ENCODE measurements around the gene USP47.

Gene USP47

DNA sequence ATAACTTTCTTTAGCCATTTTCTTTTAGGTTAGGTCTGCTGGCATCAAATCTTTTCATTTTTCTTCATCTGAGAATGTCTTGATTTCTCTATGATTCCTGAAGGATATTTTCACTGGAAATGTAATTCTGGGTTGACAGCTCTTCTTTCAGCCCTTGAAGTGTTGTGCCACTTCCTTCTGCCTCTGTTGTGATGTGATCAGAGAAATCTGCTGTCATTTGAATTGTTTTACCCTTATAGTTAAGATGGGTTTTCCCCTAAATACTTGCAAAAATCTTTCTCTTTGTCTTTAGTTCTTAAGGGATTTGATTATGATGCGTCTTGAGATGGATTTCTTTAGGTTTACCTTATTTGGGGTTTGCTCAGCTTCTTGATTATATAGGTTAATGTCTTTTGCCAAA lies 23.0 kb downstream of the USP47 start:
- DNase-seq (ENCODE audit: low spot score) = no peak

DNA sequence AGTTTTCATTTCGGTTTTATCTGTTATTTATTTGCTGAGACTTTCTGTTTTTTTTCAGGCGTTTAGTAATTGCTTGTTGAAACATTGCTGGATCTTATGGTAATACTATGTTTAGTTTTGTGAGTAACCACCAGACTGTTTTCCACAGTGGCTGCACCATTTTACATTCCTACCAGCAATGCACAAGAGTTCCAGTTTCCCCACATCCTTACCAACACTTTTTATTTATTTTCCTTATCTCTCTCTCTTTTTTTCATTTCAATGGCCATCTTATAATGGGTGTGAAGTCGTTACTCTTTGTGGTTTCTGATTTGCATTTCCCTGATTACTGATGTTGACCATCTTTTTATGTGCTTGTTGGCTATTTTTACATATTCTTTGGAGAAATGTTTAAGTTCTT lies 23.7 kb downstream of the USP47 start:
- DNase-seq (ENCODE audit: low spot score) = no peak

DNA sequence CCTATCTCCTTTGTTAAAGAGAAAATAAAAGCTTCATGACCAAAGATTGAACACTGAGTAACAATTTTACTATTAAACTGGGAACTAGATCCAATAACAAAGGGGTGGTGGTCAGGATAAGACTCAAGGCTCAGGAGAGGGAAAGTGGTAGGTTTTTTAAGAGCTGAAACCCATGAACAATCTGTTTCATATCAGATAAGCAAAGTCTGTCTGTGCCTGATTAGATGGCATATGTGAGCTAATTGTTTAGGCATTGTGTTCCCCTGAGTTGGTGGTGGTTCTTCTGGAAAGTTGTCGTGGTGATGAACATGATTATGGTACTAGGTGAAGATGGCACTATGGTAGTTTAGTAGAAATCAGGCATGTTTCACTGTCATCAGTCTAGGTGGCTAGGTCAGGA lies 24.4 kb downstream of the USP47 start:
- DNase-seq (ENCODE audit: low spot score) = no peak

DNA sequence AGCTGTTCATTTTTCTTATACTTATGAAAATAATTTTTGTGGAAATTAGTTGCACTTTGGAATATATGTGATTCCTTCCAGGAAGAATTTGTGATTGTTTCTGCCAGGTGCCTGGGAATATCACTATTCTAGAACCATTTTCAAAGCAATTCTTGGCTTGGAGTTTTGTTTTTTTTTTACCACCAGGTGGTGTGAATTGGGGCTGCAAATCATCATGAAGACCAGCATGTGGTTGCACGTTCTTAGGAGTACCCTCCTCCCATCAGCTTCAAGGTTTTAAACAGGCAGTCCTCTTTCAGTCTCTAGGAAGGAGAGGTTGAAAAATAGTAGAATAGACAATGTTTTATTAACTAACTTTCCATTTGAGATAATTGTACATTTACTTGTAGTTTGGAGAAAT lies 25.9 kb downstream of the USP47 start:
- DNase-seq (ENCODE audit: low spot score) = no peak

DNA sequence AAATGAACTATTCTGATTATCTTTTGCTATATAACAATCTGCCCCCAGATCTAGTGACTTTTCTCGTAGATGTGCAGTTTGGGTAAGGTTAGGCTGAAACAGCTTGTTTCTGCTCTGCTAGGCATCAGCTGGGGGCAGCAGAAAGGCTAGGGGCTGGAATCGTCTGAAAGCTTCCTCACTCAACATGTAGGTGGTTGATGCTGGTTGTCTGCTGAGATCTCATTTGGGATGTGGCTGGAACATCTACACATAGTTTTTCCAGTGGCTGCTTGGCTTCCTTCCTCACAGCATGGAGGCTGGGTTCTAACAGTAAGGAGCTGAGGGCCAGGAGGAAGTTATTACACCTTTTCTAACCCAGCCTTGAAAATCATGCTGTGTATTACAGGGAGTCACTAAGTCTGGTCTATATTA lies 30.2 kb downstream of the USP47 start:
- DNase-seq (ENCODE audit: low spot score) = no peak

DNA sequence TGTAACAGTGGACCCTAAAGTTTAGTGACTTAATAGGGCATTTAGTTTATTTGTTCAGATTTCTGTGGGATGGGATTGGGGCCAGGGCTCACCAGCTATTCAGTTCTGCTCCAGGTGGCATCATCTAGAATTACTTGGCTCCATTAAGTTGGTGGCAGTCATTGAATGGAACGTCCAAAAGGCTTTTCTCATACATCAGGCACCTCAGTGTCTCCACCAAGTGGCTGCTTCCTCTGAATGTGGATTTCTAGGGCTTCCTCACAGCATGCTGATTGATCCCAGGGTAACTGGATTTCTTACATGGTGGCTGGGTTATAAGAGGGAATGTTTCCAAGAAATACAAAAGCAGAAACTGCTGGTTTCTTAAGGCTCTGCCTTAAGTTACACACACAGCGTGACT lies 34.7 kb downstream of the USP47 start:
- no peak for DNase-seq (ENCODE audit: low spot score)

DNA sequence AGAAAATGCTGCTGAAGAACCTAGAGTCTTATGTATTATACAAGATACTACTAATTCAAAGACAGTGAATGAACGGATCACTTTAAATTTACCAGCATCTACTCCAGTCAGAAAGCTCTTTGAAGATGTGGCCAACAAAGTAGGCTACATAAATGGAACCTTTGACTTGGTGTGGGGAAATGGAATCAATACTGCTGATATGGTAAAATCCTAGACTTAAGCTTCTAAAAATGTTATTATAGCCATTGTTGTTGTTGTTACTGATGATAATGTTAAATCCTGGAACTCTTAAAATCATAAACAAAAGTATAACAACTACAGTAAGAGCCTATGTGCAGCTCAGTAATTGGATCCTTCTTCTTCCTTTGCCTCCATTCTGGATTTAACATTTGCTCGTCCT lies 38.4 kb downstream of the USP47 start:
- DNase-seq (ENCODE audit: low spot score) = no peak

DNA sequence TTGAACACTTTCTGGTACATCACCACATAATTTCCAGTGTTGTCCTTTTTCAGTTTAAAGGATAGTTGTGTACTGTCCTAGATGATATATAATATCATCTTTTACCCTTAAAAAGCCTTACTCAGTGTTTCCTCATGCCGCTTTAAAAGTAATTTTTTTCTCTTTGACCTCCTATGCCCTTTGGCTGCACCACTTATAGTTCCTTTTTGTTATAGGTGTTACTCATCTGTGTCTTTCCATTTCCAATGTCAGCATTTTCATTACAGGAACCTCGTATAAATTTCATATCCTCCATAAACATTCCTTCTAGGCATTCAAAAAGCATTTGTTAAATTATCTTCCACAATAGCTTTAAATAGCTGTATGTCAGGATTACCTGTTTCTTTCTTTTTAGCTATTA lies 40.8 kb downstream of the USP47 start:
- DNase-seq (ENCODE audit: low spot score) = no peak

DNA sequence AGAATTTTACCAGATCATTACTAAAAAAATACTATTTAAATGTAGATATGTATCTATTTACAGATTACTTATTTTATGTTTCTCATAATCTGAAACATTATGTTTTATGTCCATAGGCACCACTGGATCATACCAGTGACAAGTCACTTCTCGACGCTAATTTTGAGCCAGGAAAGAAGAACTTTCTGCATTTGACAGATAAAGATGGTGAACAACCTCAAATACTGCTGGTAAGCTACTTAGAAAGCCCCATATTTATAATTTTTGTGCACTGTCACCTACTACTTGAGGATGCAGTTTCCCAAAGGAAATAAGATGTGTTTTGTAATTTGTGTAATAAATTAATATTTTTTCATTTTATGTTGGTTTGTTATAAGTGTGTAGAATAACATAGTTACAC lies 42.6 kb downstream of the USP47 start:
- DNase-seq (ENCODE audit: low spot score) = no peak

DNA sequence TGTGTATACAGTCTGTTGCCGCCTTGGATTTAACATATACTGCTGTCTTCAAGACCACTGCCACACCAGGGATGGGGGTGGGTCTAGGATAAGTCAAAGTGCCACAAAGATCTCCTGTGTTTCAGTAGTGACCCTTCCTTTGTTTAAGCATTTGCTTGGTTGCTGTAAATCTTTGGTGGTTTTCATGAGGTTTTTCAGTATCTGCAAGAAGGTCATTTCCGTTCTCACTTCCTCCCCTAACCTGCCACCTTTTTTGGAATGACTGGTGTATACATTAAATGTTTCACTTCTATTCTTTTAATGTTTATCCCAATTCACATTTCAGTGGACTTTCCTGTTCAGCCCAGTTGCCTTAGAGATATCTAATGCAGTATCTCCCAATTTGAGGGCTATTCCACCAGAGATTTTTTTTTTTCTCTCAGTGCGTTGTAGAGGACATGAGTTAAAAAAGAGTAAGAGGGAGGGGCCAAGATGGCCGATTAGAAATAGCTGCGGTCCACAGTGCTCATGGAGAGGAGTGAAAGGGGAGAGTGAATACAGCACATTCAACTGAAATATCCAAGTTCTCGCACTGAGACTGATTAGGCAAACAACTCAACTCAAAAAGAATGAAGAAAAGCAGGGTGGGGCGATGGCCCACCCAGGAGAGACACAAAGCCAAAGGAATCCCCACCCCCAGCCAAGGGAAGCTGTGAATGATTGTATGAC lies 43.2 kb downstream of the USP47 start:
- DNase-seq (ENCODE audit: low spot score) = no peak

DNA sequence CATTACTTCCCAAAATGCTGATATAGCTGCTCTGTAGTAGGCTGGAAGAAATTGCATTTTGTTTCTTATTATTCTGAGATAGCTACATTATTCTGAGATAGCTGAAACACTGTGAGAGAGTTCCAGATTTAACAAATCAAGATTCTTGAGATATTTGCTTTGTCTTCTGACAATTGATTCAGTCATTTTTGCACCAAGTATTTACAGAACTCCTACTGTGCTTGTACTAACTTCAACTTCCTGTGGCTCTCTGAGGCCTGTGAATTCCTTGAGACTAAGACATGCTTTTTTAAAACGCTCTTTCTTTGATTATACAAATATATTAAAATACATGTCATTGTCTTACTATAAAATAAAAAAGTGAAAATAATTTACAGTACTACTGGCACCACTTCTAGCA lies 52.7 kb downstream of the USP47 start:
- DNase-seq (ENCODE audit: low spot score) = no peak

DNA sequence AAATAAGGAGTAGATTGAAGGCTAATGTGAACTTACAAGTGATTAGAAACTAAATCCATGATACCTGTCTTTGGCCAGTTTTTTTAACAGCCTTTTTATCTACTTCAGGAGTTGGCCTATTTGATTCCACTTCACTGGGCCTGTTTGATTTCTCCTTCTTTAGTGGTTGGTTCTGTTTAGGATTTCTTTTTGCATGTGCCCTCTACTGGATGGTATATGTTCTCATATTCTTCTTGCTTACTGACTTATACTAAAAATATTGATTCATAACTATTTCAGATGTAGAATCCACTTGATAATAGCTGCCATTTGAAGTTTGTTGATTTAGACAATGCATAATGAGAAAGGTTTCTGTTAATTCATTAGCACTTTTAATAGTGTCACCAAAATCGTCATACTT lies 53.9 kb downstream of the USP47 start:
- no peak for DNase-seq (ENCODE audit: low spot score)

DNA sequence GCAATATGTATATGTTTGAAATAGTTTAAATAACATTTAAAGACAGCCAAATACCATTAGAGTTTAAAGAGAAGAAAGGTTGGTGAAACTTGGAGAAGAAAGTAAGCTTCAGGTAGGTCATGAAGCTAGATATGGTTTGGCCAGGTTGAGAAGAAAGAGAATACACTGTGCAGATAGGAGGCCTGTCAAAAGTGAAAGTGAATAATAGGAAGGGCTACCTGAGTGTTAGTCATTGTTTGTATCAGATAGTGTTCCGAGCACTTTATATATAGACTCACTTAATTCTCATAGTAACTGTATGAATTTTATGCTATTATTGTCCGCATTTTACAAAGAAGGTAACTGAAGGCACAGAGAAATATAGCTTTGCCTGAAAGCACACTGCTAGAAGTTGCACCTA lies 56.9 kb downstream of the USP47 start:
- DNase-seq (ENCODE audit: low spot score) = no peak

DNA sequence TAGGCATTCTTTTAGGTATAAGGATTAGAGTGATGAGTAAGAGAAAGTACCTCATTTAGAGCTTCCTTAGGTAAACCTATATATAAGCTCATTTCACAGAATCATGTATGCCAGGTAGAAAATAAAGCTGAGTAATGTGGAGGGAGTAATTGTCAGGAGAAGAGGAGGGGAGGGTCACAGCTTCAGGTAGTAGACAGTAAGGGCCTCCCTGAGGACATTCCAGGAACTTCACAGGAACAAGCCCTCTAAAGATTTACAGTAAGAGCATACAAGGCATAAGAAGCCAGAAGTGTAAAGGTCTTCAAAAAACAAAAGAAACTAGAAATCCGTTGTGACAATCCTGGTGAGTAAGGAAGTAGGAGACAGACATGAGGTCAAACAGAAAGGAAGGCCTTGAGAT lies 57.6 kb downstream of the USP47 start:
- DNase-seq (ENCODE audit: low spot score) = no peak

DNA sequence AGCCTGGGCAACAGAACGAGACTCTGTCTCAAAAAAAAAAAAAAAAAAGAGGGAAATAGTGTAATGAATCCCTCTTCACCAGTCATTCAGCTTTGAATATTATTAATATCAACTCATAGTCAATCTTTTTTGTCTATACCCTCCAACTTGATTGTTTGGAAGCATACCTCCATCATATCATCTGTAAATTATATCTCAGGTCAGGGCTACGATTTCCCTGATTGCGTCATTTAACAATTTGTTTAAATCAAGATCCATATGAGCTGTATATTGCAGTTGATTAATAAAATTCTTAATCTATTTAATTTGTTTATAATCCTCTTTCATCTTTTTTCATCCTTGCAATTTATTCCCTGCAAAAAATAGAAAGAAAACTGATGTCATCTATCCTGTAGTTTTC lies 60.2 kb downstream of the USP47 start:
- DNase-seq (ENCODE audit: low spot score) = no peak

DNA sequence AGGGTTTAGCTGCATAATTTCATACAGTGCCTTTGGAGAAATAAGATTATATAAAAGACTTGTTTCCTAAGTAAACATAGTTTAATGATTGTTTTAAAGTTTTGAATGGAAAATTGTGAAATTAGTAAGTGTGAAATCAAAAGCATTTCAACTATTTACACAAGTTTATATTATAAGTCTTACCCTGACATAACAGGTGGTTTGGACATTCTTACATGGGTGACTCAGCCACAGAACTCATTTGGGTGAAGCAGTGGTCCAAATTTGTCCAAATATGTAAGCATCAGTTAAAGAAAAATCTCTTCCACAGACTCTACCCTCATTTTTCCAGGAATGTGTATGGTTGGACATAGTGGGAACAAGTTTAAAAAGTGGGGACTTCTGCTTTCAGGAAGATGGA lies 68.0 kb downstream of the USP47 start:
- DNase-seq (ENCODE audit: low spot score) = no peak

DNA sequence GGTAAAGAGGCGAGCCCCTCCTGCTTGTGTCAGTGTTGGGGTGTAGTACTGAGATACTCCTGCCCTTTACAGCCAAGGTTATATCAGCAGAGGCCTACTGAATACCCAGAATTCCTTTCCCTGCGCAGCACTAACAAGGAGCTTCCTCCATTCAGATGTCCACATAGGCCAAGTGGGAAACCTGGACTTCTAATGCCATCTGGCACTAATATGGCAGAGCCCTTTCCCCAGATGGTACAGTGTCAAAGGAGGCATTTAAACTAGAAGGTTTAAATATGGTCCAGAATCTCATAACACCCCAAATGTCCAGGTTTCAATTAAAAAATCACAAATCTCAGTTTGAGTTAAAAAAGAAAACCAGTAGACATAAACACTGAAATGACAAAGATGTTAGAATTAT lies 68.8 kb downstream of the USP47 start:
- no peak for DNase-seq (ENCODE audit: low spot score)

DNA sequence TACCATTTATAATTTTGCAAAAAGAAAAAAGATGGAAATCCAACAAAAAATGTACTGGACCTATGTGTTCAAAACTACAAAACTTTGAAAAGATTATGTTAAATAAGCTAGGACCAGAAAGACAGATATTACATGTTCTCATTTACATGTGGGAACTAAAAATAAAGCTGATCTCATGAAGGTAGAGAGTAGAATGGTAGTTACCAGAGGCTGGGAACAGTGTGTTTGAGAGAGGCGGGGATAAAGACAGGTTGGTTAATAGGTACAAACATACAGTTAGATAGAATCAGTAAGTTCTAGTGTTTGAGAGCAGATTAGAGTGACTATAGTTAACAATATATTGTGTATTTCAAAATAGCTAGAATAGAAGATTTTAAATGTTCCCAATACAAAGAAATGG lies 71.6 kb downstream of the USP47 start:
- no peak for DNase-seq (ENCODE audit: low spot score)

DNA sequence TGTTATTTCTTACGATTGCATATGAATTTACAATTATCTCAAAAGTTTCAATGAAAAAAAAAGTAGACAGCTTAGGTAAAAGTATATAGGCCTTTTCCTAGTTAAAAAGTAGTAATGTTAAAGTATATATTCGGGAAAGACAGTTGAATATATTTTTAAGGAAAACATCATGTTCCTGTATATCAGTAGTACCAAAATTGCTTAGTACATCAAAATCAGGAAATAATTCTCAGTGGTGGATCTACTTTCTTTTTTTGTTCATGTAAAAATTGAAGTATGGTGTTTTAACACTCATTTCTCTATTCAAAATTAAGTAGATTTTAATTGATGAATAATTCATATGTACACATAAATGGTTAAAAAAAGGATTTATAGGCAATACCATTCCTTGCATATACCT lies 73.9 kb downstream of the USP47 start:
- DNase-seq (ENCODE audit: low spot score) = no peak

DNA sequence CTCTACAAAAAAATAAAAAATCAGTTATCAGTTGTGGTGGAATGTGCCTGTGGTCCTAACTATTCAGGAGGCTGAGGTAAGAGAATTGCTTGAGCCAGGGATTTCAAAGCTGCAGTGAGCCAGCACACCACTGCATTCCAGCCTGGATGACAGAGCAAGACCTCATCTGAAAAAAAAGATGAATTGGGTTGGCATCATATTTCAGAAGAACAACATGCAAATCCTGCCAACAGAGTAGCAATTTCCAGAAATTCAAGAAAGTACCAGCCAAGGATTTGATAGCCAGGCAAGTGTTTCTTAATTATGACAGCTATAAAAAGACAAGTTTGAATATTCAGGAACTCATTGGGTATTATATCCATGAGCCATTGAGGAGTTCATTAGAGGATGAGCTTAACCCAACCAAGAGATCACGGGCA lies 75.2 kb downstream of the USP47 start:
- DNase-seq (ENCODE audit: low spot score) = no peak

DNA sequence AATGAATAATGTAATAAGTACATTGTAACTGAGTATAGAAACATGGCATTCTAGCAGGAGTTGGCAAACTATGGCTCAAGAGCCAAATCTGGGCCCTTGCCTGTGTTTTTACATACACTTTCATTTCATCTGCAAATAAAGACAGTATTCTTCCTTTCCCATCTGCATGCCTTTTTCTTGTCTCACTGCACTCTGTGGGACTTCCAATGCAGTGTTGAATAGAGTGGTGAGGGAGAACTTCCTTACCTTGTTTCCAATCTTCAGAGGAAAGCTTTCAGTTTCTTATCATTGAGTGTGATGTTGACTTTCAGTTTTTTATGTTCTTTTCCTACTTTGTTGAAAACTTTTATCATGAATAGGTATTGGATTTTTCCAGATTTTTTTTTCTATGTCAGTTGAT lies 82.1 kb downstream of the USP47 start:
- DNase-seq (ENCODE audit: low spot score) = no peak

DNA sequence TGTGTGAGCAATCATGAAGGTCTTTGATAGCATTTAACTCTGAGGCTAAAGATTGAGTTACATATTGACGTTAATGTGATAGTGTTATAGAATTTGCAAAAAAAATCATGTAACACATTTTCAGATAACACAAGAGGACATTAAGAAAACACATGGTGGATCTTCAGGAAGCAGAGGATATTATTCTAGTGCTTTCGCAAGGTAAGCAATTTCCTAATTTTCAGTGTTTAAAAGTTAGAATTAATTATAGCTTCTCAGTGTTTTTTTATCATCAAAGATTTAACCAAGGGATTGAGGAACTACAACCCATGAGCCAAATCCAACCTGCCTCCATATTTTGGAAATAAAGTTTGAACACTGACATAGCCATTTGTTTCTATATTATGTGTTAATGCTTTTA lies 88.1 kb downstream of the USP47 start:
- DNase-seq (ENCODE audit: low spot score) = no peak

DNA sequence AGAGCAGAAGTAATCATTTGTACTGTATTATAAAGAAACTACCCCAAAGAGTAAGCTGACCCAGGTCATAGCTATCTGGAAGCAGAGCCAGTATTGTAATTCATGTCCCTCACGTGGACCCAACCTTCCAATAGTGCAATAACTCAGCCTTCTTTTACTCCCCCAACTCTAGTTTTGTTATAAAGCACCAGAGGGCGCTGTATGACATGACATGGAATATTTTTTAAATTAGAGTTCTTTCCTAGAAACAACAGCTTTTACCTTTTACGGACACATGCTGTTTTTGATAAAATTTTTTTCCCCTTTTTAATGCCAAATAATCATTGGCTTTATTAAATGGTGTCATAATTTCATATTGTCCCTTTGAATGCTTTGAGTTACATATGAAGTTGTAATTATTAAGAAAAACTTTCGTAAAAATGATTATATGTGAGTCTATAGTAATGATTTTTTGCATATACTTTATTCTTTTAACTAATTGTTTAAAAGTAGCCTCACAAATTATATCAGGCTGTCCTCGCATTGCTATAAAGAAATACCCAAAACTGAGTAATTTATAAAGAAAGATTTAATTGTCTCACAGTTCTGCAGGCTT lies 89.8 kb downstream of the USP47 start:
- peak; percentile 58 for DNase-seq (ENCODE audit: low spot score)

DNA sequence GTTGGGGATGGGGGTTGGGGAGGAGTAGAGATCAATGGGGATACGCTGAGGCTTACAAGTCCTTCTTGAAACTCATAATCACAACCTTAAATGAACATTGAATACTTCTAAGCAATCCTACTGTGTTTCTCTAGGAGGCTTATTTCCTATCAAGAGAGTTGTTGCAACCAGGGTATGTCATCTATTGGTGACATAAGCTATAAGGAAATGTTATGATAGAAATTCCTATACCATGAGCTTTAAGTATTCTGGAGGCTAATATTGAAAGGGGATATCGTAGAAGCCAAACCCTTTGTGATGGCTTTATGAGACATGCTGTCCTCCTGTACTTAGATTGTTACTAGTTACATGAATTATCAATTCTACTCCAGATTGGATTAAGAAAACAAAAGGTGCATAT lies 93.8 kb downstream of the USP47 start:
- no peak for DNase-seq (ENCODE audit: low spot score)

All from Ammon's horn (tissue), 1 donor.